Lung microvascular endothelial cell (primary cell): Measurements from ENCODE around the gene AFF3. TPM values are rescaled to one million over a fixed set of nuclear protein-coding genes. Genes with fewer than 3 reads are reported as not detected.
"Not testable (repeated sequence)": the region's sequence is repeated elsewhere in the genome, so short reads cannot be mapped to it uniquely, and the experiment has no call there.

Source experiments
- DNase-seq, 2 donors: peaks; one replicate each; pipeline versions ENCODE4 v3.0.0 to v3.0.0-alpha.2; 2010; ENCODE audit warnings: low read depth in 2 of 2
- total RNA-seq: library from RNA; depleted of rRNA; stranded (reverse); fragments of >200 nt; gene quantifications from 2 replicates; pipeline ENCODE4 v1.2.1, GENCODE V29; 2014

Gene AFF3
- total RNA-seq, 1 donor from 2014 or later: under 0.01 TPM

DNA sequence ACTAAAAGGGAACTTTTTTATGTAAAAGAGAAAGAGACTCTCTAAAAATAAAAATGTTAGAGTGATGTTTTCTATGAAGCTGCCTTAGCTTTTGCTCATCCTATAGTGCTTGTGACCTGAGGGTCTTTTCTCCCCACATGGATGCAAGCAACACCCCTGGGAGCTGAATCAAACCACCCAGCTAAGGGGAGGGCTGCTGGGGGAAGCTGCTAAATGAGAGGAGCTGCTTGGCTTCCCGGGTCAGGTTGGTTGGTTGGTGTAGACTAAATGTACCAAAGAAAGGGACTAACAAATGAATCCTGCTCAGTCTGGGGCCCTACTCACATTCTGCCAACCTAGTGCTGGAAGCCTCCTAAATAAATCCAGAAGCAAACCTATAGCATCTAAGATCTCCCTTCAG lies 35.0 kb downstream of the AFF3 start:
- DNase-seq: no peak

DNA sequence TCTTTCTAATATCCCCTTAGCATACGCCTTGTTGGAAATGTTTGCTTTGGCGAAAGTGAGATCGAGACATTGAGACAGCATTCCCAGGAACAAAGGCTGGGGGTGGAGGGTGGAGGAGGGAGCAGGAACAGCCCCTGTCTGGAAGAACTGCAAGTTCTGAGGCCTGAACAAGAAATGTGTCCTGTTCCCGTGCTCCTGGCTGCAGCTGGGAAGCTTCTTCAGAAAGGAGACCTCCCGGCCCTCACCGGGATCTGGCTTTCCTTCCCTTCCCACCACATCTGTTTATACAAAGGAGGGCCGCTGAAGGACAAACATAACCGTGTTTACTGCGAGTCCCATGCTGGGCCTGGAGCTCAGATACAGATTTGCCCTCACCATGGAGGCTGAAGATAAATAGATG lies 35.9 kb downstream of the AFF3 start:
- peak in 1 of 2 donors; percentile 43 for DNase-seq

DNA sequence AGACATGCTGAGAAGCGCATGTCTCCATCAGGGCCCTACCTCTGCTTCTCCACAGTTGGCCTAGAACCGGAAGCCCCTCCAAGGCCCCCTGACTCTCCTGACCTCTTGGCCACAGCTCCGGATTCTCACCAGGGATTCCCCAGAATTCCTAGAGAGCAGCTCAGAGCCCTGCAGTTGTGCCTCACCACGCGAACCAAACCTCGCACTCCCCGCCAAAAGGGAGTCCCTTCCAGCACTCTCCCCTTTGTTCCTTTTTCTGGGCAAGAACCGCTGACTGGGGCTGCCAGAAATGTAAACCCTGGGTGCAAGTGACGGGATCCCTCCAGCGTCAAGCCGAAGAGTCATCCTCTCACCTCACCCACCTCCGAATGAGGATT lies 36.7 kb downstream of the AFF3 start:
- DNase-seq: peak in 1 of 2 donors; percentile 9

DNA sequence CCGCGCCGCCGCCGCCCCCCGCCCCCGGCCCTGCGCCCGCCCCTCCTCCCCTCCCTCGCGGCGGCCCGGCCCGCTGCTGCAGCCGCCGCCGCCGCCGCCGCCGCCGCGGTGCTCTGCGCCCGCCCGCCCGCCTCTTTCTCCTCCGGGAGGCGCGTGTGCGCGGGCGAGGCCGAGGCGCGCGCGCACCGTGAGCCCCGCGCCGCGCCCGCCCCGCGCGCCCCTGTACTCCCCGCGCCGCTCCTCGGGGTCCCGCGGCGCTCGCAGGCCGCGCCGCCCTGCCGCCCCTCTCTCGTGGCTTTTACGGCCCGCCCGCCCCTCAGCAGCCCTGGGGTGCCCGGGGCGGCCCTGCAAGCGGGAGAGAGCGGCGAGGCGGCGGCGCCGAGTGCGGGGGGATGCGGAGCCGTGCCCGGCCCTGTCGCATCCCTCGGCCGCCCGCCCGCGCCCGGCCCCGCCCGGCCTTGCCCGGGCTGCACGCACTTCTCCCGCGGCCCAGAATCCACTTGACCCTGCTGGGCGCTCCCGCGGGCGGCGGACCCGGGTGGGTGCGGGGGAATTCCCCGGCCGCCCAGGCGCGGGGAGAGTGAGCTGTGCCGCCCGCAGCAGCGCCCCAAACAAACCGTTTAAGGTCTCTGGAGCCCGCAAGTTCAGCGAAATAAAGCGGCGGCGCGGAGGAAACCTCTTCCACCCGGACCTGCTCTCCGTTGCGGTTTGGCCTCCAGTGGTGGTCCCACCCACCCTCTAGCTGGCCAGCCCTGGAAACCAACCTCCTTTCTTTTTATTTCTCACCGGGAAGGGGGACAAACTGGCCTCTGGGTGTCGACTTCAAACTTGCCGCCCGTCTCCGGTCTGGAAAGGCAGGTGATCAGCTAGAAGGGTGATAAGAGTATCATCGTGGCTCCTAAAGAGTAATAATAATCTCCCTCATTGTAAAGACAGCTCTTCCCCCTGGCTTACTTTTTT lies 37.4 kb downstream of the AFF3 start:
- DNase-seq: peak; percentile 6 to 39

DNA sequence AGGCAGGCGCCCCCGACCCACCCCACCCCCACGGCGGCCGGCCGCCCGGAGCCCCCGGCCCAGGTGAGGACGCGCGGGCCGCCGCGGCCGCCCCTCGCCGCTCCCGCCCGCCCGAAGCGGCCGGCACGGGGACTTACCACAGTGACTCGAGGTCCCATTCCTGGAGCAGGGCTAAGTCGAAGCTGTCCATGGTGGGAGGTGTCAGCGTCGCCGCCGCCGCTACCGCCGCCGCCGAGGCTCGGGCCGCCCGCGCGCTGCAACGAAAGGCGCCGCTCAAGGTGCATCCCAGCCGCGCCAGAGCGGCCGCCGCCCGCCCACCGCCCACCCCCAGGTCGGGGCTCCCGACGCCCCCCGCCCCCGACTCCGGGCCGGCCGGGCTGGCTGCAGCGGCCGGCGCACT lies 38.1 kb downstream of the AFF3 start:
- peak in 1 of 2 donors; percentile 13 for DNase-seq

DNA sequence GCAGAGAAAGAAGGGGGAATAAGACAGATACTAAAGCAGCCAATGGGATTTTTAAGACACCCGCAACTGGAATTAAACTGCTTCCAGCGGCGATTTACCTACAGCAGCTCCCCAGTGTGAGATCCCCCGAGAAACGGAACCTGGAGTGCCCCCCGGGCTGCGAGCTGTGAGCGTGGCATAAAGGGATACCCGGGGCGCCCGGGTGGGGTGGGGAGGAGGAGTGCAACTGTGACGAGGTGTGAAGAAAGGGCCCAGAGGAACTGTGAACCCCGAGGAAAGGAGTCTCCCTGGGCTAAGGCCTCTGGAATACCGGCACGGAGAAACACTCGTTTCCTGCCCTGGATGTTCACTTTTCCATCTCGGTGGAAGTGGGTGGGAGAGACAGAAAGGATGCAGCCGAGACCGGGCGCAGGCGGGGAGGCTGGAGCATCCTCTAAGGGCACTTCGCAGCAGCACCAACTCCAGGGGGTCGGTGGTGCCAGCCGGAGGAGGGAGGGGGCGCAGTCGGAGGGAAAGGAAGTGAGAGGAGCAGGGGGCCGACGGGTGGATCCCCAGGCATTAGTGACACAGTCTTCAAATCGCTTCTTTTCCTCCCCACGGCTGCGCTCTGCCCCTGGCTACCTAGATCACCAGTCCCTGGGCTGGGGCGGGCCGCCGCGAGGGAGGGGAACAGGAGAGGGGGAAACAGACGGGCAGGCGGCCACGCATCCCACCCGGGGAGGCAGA lies 38.7 kb downstream of the AFF3 start:
- DNase-seq: not testable (repeated sequence)

DNA sequence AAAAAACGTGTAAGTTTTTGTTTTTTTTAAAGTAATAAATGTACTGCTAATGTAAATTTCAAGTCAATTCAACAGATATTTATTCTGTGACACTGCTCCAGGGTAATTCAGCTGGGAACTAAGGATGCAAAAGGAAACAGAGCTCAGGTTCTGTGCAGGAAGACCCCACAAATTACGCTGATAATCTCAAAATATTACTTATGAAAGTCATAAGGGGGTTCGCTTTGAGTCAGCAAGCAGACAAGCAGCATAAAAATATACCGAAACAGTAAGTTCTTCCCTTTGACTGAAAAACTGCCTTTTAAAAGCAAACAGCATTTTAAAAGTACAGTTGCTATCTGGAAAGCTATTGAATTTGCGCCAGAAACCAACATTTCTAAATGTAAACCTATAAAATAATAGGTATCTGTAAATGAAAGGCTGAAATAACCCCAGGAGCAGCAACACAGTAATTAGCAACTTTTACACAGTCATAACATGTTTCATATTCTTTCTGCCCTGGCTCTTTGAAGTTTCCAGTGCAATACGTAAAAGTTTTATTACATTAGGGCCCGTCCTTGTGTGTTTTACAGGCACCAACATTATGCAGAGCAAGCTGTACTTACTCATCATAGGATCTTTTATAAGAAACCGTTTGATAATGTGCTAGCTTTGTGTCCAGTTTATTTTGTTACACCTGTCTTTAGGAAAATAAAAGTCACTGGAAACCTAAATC lies 39.8 kb downstream of the AFF3 start:
- not testable (repeated sequence) for DNase-seq

DNA sequence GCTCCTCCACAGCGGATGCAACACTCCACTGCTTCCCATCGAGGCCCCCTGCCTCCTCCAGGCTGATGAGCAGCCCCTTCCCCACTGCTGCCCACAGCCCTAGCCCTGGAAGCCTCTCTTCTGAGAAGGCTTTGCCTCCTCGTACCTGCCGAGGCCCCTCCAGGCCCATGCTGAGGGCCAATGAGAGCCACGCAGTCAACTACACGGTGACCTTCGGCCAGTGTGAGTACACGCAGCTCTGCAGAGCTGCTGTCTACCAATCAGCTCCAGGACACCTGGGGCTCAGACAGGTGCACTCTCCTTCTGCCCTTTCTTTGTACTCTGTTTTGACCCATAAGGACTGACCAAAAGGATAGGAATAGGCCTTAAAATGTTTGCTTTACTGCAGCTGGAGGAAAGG lies 43.5 kb downstream of the AFF3 start:
- DNase-seq: not testable (repeated sequence)

DNA sequence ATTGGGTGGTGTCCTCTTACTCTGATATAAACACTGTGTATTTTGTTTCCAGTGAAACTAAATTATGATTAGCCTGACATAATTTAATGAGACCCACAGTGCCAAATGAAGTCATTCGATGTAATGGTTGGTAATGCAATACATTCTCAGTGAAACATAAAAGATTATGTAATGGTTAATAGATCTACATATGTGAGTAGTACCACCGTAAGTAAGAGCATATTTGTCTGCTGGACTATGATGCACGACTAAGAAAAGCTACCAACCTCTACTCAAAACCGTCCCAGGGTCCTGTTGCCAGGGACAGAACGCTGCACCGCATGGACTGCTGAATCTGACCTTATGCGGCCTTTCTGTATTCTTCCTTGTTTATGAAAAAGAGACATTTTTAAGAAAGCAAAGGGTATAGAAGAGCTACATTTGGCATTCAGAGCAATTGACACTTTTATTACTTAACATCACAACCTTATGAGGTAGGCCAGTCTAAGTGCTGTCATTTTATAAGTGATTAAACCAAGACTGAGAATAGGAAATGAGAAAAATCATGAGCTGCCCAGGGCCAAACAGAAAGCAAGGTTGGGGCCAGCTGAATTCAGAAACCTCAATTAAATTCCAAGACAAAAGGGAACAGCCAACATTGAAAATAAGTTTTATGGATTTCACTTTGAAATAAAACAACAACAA lies 44.6 kb downstream of the AFF3 start:
- not testable (repeated sequence) for DNase-seq

DNA sequence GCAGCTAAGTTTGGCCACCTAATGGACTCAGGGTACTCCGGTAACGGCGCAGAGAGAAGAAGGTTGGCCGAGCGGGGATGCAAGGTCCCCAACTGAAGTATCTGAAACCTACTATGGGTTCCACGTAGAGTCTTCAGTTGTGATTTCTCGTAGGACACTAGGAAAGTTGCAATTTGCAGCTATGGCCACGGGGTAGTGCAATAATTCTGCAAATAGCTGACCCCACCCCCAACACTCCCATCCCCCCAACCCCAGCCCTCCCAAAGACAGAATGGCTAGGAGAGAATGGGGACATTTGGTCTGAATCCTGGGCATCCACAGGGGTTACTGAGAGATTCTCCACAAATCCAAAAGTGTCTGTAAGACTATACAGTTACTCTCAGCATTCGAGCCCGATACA lies 46.5 kb downstream of the AFF3 start:
- DNase-seq: not testable (repeated sequence)

DNA sequence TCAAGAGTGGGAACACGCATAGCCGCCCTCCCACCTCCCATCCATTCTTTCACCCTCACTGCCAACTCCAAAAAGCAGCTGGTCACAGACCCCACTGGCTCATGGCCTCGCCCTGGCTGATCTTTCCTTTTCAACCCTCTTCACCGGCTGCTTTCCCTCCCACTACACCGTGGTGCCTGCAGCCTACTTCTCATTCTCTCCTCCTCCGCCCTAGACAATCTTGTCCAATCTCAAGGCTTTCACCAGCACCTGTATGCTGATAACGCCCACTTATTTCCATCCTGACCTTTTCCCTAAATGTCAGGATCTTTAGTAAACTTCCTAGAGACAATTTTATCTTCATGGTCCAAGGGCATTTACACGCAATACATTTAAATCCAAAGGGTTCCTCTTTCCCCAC lies 50.6 kb downstream of the AFF3 start:
- not testable (repeated sequence) for DNase-seq

DNA sequence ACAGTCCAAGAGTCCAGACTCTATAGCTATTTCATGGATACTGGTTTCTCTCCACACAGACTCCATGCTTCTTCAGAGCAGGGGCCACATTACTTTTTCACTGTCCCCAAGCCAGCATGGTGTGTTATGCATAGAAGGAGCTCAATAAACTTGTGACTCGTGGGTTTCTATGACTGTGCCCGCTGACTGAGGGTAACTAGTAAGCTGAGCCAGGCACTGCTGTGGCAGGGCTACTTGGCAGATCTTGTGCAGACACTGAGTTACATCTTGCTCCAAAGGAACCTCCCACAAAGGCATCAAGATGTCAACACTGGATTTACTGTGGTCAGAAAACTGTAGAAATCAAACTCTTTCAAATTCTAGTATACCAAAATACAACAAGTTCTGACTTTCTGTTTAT lies 56.6 kb downstream of the AFF3 start:
- not testable (repeated sequence) for DNase-seq

DNA sequence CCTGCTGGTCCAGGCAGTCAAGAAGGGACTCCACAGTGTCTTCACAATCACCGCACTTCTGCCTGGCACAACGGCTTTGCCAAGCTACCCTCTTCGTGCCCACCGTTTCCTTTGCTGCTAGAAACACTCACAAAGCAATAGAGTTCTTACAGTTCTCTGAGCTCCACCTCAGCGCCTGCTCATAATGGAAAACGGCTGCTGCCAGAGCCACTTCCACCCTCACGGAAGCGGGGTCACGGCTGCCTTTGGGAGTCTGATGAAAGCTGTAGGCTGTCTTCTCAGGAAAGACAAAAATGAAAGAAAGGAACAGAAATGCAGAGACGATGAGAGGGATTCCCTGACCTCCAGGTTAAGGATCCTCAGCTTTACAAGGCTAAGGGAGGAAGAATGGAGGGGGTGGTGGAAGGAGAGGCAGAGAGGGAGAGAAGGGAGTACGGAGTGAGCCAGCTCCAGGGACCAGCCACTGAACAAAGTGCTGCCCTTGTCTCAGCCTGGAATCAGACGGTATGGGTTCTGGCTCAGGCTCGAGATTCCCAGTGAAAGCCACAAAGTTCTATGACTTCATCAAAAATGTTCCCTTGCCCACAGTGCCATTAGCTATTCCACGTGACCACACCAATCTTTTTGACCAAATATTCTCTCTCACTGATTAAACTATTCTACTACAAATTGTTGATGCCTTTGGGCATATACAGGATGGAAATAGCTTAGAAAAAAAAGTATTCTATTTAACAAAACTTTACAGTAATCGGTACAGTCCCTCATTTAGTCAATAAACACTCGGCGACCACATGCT lies 58.8 kb downstream of the AFF3 start:
- peak in 1 of 2 donors; percentile 14 for DNase-seq

DNA sequence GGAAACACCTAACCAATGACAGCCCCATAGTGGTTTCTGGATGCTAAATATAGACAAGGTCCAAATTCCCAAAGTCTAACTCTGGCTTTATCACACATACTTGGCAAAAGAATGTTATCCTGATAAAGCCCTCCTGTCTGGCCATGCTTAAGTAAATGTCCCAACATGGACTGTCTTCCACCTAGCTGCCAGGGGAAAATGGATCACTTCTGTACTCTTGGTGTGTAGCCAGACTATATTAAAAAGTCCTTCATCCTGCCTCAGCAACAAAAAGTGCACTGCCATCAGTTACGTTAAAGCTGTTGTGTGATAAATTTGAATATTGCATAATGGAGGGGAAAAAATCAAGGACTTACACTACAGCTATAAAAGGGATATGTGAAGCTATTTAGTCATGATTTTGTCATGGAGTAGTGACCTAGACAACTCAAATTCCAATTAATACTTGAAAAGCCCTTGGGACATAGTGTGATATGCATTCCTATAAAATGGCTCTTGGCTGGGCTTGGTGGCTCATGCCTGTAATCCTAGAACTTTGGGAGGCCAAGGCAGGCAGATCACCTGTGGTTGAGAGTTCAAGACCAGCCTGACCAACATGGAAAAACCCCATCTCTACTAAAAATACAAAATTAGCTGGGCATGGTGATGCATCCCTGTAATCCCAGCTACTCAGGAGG lies 60.0 kb downstream of the AFF3 start:
- not testable (repeated sequence) for DNase-seq

DNA sequence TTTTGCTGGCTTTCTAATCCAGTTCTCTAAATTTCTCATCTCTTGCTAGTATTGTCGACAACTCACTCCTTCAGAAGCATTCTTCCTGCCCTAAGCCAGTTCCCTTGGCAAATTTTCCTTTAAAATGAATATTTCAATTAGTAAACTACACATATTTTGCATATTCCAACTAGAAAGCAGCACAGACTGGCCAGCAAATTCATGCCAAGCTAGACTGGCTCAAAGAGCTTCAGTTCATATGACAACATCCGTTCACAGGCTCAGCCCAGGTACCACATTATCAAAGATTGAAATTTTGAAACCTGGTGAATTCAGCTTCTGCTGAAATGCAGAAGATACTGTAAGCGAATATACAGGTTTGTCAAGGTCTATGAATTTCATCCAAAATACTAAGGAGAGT lies 64.5 kb downstream of the AFF3 start:
- no peak for DNase-seq

DNA sequence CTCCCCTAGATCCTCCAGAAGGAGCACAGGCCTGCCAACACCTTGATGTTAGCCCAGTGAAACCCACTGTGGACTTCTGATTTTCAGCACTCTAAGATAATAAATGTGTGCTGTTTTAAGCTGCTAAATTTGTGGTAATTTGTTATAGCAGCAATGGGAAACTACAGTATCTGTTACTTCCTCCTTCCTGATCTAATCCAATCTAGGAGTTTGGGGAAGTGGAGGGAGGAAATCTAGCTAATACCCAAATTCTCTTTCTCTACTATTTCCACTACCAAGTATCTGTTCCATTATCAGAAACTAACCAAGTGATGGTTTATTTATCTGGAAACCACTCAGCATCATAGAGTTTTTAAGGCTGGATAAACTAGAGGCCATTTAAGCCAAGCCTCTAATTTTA lies 64.9 kb downstream of the AFF3 start:
- no peak for DNase-seq

DNA sequence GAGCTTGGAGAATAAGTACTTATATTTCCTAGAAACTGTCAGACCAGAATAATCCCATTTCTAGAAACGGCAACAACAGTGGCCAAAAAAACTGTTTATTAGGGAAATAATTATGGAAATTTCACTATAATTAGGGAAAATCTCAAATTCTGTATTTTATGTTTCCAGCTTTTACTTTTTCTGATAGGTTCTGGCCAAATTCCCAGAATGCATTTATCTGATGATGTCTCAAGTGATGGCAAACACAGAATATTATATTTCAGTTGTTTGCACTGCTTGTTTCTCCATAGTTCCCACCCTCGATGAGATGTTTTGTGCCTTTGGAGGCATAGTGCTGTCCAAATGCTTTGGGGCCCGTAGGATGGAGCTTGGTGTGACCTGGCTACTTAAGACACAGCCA lies 66.9 kb downstream of the AFF3 start:
- no peak for DNase-seq

DNA sequence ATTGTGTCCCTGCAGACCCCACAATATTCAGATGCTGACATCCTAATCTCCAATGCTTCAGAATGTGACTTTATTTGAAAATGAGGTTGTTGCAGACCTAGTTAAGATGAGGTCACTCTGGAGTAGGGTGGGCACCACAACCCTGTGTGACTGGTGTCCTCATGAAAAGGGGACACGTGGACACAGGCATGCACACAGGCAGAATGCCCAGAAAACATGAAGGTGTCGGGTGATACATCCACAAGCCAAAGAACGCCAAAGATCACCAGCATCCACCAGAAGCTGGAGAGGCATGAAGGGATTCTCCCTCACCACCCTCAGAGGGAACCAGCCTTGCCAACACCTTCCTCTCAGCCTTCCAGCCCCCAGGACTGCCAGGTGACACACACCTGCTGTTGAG lies 69.3 kb downstream of the AFF3 start:
- no peak for DNase-seq

DNA sequence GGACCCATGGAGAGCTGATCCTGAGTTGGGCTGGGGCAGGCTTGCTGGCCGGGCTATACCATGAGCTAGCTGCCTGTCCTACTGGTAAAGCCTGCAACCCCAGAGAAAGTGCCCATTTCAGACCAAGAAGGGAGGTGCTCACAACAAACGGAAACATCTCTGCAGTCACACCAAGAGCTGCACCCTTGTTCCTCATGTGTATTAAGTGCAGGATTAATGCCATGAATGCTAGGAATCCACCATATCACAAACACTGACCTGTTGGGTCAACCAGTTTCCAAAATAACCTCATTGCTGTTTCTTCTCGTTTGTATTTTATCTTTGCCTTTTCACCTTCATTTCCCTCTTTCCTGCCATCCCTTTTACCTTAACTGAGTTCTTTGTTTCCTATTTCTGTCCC lies 69.9 kb downstream of the AFF3 start:
- DNase-seq: no peak
